ACHN (cell line): ENCODE data around the gene TANGO2.

Experiments
- DNase-seq: peaks from one replicate; pipeline ENCODE4 v3.0.0-alpha.2; 2015
- in situ Hi-C: cut with HindIII; loops from 2 replicates; pipeline ENCODE4 v1.10.0; 2017; ENCODE audit warnings: low sequenced_read_pairs, low pct_ligation_motif_present, low pct_unique_long_range_greater_than_20kb

TANGO2 gene

DNA sequence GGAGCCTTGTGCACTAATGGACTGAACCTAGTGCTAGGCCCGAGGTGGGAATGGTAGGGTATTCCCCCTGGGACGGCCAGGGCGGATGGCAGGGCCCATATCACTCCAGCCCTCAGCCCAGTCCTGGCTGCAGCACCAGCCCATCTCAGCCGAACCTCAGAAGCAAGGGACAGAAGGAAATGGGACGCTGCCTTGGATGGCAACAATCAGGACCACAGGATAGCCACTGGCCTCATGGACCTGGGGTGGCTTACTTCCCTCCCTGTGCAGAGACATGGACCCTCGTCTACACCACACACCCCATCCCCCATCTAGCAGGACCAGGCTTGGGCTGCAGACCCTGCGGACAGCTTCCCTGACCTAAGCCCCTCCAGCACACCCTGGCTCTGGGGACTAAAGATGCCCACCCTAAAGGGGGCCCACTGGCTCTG is 28.4 kb upstream of the TANGO2 start:
- DNase-seq, result no peak
- in situ Hi-C loops, result no loop called here

DNA sequence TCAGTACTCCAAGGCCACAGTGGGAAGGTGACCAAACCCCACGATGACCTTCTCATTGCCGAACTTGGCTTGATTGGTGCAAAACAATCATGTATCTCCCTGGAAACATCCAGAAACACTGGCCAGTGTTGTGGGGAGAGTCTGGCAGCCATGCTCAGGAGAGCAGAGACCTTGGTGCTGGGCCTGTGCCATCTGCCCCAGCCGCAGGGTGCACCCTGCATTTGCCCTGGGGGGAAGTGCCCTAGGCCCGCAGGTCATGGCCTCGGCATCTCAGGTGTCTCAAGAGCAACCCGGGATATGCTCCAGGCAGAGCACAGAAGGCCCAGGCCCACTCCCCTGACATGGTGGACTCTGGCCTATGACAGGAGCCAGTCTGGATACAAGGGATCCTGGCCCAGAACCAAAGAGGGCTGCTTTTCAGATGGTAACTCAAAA is 28.0 kb upstream of the TANGO2 start:
- no peak for DNase-seq
- in situ Hi-C loops, result no loop called here

DNA sequence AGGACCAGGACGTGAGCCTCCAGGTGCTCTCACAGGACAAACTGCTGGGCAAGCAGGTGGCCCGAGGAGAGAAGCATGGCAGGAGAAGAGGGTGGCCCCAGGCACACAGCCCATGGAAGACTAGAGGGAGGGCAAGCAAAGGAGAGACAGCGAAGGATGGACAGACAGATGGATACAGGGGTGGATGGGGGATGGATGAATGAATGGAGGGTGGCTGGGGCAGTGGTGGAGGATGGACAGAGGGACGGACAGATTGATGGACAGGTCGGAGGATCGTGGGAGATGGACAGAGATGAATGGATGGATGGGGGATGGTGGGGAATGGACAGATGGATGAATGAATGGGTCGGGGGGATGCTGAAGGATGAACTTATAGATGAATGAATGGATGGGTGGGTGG is 27.0 kb upstream of the TANGO2 start:
- DNase-seq, result no peak
- in situ Hi-C loops, result no loop called here

DNA sequence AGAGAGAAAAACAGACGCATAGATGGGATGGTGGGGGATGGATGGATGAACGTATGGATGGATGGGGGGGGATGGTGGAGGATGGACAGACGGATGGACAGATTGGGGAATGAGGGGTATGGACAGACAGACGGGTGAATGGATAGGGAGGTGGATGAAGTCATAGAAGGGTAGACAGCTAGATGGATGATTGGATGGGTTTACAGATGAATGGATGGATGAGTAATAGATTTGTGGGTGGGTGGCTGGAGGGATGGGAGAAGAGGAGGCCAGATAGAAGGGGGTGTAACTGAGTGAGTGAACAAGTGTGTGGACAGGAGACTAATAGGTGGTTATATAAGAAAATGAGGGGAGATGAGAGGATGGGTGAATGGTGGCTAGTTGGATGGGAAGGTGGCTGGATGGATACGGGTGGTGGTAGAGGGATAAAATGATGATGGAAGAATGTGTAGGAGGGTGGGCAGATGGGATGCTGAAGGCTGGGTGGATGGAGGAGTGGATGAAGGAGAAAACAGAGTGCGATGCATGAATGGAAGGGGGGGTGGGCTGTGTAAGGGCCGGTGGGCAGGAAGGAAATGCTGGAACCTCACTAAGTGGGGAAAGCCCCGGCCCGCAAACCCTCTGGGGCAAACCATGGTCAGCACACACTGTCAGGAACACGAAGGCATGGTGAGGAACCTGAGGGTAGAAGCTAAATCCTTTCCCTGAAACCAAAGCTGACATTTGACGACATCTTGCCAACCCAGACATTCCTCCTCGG is 25.9 kb upstream of the TANGO2 start:
- DNase-seq, result no peak
- in situ Hi-C loops, result no loop called here

DNA sequence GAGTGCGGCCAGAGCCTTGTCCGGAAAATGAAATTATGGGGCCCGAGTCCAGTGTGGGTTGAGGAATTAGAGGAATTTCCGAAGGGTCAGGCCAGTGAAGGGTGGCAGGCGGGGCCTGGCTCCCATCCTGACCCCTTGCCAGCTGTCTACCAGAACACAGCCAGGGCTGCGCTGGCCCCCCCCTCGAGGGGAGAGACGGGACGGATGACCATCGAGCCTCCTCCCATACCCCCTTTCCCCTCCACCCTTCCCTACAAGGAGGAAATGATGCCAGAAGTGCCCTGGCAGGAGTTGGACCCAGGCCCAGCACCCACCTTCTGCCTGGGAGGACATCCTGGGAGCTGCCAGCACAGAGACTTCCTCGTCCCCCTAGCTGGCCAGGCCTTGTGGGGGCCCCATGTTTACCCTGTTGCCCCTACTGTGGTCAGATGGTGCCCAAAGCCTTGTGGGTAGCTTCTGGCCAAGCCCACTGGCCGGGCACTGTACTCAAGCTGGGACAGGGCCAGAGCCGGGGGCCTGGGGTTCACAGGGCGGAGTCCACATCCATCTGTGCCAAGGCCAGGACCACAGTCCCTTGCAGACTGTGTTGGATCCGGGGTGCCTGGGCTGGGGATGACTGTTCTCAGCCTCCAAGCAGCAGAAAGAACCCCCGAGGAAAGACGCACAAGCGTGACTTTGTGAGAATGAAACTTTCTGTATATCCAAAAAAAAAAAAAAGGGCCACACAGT is 25.1 kb upstream of the TANGO2 start:
- in situ Hi-C loops, result no loop called here
- no peak for DNase-seq

DNA sequence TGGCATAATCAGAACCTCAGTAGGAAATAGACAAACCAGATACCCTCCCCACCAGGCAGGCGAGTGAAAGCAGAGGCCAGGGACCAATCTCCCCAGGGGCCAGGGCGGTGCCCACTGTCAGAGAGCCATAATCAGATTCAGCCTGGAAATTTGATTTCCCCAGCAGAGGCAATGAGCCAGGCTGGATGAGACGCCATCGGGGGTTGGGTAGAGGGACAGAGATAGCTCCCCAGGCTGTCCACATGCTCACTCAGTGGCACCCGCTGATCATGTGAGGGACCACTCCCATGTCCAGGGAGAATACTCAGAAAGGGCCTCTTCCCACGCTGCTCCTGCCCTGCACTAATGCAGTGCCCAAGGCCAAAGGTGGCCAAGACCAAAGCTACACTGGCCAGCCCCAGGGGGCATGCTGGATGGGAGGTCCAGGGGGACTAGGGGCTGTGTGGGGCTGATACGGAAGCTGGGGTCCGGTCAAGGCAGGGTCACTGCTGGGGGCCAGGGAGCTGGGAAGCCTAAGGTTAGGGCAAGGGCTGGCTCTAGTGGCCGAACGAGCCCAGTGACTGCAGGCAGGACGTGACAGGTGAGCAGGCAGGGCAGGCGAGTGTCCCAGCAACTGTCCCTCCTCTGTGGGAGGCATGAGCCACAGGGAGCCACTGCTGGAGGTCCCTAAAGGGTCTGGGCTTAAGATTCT is 24.1 kb upstream of the TANGO2 start:
- in situ Hi-C loops, result no loop called here

DNA sequence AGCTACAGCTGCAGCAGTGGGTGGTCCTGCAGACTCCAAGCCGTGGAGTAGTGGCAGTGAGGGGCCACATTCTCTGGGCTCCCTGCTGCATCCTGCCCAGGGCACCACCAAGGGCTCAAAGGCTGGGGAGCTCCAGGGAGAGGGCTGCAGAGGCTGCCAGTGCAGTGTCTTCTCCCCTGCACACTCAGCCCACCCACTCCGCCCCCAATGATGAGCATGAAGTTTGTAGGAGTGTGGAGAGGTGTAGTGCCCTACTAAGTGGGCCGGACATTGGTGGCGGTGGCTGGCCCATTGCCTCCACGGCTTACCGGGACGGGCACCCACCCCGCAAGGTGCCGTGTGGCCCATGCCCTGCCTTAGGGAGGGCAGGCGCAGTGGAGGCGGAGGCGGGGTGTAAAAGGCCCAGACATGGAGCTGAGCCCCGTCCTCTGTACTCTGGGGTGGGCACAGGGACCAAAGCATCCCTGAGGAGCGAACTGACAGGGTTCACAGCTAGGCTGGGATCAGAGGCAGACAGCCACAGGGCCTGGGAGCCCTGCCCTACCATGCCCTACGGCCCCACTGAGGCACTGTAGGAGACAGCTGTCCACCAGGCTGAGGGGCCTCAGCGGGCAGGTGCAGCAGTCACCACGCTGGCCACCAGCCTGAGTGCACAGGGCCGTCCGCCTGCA is 23.2 kb upstream of the TANGO2 start:
- DNase-seq, result no peak
- in situ Hi-C loops, result no loop called here

More for the DNA sequence above, 24.1 kb upstream of the TANGO2 start:
- DNase-seq, result no peak

DNA sequence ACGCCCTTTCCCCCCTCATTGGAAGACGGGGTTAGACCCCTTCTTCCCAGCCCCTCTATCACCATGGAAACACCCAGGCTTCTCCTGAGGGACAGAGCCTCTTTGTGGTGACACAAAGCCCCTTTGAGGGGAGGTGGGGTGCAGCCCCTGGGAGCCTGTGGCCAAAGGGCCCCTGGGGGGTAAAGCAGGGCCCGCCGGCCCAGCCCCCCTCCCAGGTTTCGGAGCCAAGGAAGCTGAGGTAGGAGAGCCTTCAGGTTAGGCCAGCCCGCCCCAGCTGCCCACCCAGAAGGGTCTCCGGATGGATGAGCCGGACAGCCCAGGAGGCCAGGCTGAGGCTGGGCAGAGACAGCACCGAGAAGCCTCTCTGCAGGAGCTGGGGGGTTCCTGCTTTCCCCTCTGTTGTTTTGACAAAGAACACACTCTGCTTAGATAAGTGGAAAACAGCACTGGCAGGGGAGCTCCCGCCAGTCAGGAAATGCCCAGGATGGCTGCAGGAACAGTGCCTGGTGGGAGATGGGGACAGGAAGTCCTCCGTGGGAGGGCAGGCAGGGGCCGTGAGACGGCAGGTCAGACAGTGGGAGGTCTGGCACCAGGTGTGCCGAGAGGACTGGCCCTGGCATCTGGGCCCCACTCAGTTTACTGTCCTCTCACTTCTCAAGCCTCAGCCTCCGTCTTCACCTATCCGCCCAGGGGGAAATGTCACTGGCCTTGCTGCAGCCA is 22.5 kb upstream of the TANGO2 start:
- no peak for DNase-seq
- in situ Hi-C loops, result no loop called here

DNA sequence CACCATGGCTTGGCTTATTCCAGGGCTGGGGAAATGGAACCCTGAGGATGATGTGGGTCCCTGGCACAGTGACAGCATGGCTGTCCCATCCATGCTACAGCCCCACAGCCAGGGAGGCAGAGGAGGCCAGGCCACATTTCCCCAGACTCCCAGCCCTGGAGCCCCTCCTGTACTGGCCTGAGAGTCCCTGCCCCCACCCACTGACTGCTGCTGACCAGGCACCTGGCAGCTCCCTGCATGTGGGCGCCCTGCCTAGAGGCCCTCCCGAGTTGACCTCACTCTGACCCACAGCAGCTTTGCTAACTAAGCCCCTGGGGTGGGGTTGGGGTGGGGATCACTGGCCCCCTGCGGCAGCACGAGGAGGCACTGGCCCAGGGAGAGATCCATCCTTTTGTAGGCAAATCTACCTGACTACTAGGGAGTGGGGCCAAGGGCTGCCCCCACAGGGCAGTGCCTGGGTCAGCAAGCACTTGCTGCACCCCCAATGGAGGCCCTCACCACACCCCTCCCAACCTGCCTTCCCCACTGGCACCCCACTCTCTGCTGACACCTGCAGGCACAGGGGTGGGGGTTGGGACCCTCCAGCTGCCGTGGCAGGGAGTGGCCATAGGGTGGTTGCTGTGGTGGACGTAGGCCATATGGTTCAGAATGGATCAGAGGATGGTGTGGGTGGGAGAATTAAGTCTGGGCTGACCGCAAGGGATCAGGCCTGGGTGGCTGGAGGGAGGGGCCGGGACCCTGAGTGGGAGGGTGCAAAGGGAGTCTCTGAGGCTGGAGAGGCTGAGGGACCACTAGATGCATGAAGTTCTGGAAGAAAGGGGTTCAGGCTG is 21.7 kb upstream of the TANGO2 start:
- DNase-seq, result no peak
- in situ Hi-C loops, result no loop called here

DNA sequence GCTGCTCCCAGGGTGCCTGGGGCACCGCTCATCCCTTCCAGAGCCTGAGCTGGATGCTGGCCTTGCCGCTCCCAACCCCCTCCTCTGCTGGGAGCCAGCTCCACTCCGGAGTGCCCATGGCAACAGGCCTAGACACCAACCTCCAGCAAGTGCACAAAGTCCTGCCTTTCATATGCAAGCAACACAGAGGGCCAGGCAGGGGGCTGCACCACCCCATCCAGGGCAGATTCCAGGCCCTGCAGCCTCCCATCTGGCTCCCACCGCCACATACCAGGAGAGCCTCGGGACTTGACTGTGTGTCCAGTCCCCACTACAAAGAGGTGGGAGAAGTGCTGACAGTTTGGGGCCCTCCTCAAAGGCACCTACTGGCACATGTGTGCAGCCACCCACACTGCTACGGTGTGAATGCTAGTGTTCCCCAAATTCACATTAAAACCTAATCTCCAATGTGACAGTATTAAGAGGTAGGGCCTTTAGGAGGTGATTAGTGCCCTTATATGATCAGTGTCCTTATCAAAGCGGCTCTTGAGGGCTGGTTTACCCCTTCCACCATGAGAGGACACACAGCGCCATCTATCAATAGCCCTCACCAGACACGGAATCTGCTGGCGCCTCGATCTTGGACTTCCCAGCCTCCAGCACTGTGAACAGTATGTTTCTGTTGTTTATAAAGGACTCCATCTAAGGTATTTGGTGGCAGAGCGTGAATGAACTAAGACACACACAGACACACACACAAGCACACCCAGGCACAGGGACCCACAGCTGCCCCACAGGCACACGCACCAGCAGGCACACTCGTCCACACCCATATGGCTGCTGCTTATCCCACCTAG is 20.4 kb upstream of the TANGO2 start:
- in situ Hi-C loops, result no loop called here
- no peak for DNase-seq

DNA sequence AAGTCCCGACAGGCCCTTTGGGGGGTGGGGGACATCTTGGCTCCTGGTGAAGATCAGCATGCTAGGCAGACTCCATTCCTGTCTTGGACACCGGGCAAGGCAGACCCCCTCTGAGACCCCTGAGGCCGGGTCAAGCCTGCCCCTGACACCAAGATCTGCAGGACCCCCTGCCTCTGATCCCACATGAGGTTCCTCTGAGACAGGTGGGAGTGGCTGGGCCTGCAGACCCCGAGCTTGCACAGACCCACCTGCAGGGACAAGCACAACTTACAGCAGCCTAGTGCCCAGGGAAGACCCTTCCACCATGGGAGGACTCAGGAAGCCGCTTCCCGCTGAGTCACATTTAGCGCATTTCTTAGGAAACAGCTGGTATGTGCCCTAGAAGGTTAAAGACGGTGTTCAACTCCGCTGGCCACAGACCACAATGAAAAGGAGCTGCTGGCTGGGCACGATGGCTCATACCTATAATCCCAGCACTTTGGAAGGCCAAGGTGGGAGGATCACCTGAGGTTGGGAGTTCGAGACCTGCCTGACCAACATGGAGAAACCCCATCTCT is 19.8 kb upstream of the TANGO2 start:
- DNase-seq, result no peak
- in situ Hi-C loops, result no loop called here

DNA sequence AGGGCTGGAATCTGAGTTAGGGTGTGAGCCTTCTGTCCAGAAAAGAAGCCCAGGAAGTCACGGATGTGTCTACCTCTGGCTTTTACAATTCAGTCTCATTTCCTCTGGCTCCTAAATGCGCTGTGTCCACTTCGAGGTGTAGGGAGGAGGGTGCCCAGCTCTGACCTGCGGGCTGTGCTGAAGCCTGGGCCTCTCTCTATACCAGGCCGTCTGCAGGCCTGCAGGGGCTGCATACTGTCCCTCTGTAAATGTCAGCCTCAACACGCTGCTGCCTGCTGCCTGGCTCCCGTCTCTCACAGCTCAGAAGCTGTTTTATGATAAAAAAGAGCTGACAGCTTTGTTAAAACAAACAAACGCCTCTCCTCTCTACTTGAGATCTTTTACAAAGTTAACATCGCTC is 18.8 kb upstream of the TANGO2 start:
- in situ Hi-C loops, result no loop called here
- DNase-seq, result no peak

DNA sequence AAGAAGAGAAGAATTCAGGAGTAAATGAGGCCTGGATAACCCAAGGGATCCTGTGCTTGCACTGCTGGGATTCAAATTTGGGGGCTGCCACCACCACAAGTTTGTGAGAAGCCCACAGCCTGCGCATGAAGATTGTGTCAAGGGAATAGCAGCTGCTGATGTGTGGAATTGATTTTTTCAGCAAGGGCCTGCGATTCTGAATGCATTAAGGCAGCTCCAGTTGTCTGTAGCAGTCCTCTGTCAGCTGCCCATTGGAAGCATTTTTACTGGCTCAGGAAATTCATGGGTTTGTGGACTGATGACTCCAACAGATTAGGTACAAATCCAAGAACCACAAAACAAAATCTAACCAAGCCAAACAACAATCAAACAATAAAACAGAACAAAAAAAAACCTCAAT is 18.3 kb upstream of the TANGO2 start:
- in situ Hi-C loops, result no loop called here

DNA sequence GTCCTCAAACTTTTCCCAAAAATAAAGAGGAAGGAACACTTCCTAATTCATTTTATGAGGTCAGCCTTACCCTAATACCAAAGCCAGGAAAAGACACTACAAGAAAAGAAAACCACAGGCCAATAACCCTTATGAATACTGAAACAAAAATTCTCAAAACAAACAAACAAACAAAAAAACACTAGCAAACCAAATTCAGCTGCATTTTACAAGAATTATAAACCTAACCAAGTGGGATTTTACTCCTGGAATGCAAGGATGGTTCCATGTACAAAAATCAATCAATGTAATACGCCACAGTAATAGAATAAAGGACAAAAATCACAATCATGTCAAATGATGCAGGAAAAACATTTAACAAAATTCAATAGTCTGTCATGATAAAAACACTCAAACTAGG is 17.6 kb upstream of the TANGO2 start:
- in situ Hi-C loops, result no loop called here
- no peak for DNase-seq

More for the DNA sequence above, 18.3 kb upstream of the TANGO2 start:
- no peak for DNase-seq

DNA sequence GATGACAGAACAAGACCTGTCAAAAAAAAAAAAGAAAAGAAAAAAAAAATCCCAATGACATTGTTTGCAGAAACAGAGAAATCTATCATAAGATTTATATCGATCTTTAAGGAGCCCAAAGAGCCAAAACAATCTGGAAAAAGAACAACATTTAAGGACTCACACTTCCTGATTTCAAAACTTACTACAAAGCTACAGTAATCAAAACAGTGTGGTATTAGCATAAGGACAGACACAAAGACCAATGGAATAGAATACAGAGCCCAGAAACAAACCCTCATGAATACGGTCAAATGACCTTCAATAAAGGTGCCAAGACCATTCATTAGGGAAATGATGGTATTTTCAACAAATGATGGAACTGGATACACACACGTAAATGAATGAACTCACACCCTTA is 16.4 kb upstream of the TANGO2 start:
- DNase-seq, result no peak
- in situ Hi-C loops, result no loop called here

DNA sequence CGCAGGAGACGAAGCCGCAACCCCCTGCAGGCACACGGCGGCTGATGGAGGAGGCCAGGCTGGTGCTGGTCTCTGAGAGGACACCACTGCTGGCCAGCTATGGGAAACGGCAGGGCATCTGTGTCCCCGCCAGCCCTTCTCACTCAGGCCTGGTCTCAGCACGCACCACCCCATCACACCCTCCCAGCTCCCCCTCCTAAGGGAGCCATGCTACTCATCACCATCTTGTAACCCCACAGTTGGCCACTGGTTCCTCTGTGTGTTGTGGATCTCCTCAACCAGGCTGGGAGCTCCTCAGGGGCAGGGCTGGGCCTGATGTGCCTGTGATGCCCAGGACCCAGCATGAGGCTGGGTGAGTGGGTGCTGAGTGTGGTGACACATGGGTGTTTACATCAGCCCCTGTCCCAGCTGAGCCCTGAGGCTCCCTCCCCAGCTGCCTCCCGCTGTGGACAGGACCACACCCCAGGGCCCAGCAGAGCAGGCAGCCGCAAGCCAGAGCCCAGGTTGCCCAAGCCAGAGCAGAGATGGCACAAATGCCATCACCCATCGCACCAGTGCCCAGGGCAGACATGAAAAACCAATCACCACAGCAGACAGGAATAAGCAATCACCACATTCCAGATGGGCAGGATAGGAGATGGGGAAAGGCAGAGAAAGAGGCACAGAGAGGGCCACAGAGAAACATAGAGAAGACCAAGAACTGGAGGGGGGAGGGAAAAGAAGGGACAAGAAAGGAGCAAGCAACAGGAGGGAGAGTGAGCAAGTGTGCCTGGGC is 12.5 kb upstream of the TANGO2 start:
- no peak for DNase-seq
- in situ Hi-C loops, result no loop called here
